PFSK-1 (cell line): ENCODE measurements around the gene PLCD4.

Experiments
- POLR2AphosphoS5 ChIP-seq: IDR thresholded peaks from 2 replicates; pipeline ENCODE4 v1.6.1; 2012; ENCODE audit warnings: low read depth, mild to moderate bottlenecking, control low read depth, low read length, moderate library complexity
- TAF1 ChIP-seq: IDR thresholded peaks from 2 replicates; pipeline ENCODE4 v1.6.1; 2012; ENCODE audit warnings: low read length, control low read depth, borderline replicate concordance; ENCODE audit not compliant: insufficient read depth
- TF ChIP-seq, protein P1 (sequence below), 2 experiments: IDR thresholded peaks; 2 replicates each; pipeline versions ENCODE4 v1.6.1 to v1.8.0; 2011 to 2012; ENCODE audit warnings: low read depth in 2 of 2, low read length in 2 of 2, control low read depth in 1 of 2, inconsistent platforms in 1 of 2, mild to moderate bottlenecking in 1 of 2, moderate library complexity in 1 of 2; ENCODE audit not compliant: insufficient read depth in 1 of 2

DNA sequence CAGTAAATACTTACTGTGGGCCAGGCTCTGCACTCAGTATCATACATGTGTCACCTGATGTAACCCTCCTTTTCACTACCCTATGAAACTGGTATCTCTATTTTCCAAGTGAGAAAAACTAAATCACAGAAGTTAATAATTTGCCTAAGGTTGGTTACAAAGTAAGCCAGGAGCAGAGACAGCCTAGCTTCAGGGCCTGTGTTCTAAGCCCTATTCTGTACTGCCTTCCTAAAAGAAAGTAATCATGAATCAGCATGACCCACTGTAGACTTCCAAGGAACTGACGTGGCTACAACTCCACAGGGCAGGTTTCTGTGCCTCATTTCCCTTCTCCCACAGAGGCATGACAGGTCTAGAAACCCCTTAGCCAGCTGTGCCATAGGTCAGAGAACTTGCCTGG is 37.4 kb downstream of the PLCD4 start:
- TF ChIP-seq, protein P1, sequence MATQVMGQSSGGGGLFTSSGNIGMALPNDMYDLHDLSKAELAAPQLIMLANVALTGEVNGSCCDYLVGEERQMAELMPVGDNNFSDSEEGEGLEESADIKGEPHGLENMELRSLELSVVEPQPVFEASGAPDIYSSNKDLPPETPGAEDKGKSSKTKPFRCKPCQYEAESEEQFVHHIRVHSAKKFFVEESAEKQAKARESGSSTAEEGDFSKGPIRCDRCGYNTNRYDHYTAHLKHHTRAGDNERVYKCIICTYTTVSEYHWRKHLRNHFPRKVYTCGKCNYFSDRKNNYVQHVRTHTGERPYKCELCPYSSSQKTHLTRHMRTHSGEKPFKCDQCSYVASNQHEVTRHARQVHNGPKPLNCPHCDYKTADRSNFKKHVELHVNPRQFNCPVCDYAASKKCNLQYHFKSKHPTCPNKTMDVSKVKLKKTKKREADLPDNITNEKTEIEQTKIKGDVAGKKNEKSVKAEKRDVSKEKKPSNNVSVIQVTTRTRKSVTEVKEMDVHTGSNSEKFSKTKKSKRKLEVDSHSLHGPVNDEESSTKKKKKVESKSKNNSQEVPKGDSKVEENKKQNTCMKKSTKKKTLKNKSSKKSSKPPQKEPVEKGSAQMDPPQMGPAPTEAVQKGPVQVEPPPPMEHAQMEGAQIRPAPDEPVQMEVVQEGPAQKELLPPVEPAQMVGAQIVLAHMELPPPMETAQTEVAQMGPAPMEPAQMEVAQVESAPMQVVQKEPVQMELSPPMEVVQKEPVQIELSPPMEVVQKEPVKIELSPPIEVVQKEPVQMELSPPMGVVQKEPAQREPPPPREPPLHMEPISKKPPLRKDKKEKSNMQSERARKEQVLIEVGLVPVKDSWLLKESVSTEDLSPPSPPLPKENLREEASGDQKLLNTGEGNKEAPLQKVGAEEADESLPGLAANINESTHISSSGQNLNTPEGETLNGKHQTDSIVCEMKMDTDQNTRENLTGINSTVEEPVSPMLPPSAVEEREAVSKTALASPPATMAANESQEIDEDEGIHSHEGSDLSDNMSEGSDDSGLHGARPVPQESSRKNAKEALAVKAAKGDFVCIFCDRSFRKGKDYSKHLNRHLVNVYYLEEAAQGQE (IDR thresholded peaks at IDR 0.05; ENCODE audit: insufficient read depth in 1 of 2, low read depth in 2 of 2, low read length in 2 of 2), result no peak
- no peak for TF ChIP-seq POLR2AphosphoS5
- TF ChIP-seq TAF1, result no peak
